GM19238 (cell line): Measurements from ENCODE around the gene LINGO4.

Experiments
- DNase-seq: peaks from one replicate; pipeline ENCODE4 v3.0.0; 2011; ENCODE audit warnings: low spot score; ENCODE audit not compliant: insufficient read length

LINGO4 gene

GRCh38 chr1:151814426-151814825 is 9.2 kb upstream of the LINGO4 start:
- no peak for DNase-seq

GRCh38 chr1:151813271-151813977 is 8.2 kb upstream of the LINGO4 start:
- no peak for DNase-seq

GRCh38 chr1:151811181-151811580 is 6.0 kb upstream of the LINGO4 start:
- DNase-seq = no peak

GRCh38 chr1:151809985-151810556 is 4.9 kb upstream of the LINGO4 start:
- no peak for DNase-seq

GRCh38 chr1:151809290-151809984 is 4.2 kb upstream of the LINGO4 start:
- no peak for DNase-seq

GRCh38 chr1:151807766-151808165 is 2.5 kb upstream of the LINGO4 start:
- DNase-seq = no peak

GRCh38 chr1:151807131-151807530 is 1.9 kb upstream of the LINGO4 start:
- no peak for DNase-seq

- no peak for DNase-seq
Measured at GRCh38 chr1:151806170-151806569, 951 bp upstream of the LINGO4 start.

- no peak for DNase-seq
Measured at GRCh38 chr1:151803915-151804314, 1.3 kb downstream of the LINGO4 start.

GRCh38 chr1:151803164-151803563 is 2.1 kb downstream of the LINGO4 start:
- no peak for DNase-seq

GRCh38 chr1:151802372-151802771 is 2.8 kb downstream of the LINGO4 start:
- no peak for DNase-seq

GRCh38 chr1:151801846-151802245 is 3.4 kb downstream of the LINGO4 start:
- DNase-seq = no peak

- no peak for DNase-seq
Measured at GRCh38 chr1:151801310-151801820, 3.9 kb downstream of the LINGO4 start.

GRCh38 chr1:151800830-151801229 is 4.4 kb downstream of the LINGO4 start:
- no peak for DNase-seq

- DNase-seq = no peak
Measured at GRCh38 chr1:151799179-151800022, 5.8 kb downstream of the LINGO4 start.

GRCh38 chr1:151798571-151798970 is 6.6 kb downstream of the LINGO4 start:
- DNase-seq = no peak

- no peak for DNase-seq
Measured at GRCh38 chr1:151790940-151791651, 14.1 kb downstream of the LINGO4 start.

- peak; percentile 96 for DNase-seq
Measured at GRCh38 chr1:151790071-151790939, 14.9 kb downstream of the LINGO4 start, which contains the start of gene TDRKH. Gene TDRKH, minus strand, starts transcription at chr1:151790500. Its CDS starts 7,478 bp downstream, at chr1:151783022.

GRCh38 chr1:151787689-151788088 is 17.5 kb downstream of the LINGO4 start:
- no peak for DNase-seq

- DNase-seq = no peak
Measured at GRCh38 chr1:151783796-151784195, 21.4 kb downstream of the LINGO4 start.
